AG10803 (cell line): ENCODE data around the gene CRKL.
"Not testable (repeated sequence)": the region's sequence is repeated elsewhere in the genome, so short reads cannot be mapped to it uniquely, and the experiment has no call there.

ENCODE experiments used
- DNase-seq: peaks from one replicate; pipeline ENCODE4 v3.0.0; 2010; ENCODE audit warnings: low read depth
- H3K4me3 ChIP-seq: 2 replicates; pipeline ENCODE4 v1.5.1; 2011; ENCODE audit warnings: mild to moderate bottlenecking, low read length, control low read depth
- TF ChIP-seq, protein P1 (sequence below): conservative IDR thresholded peaks from 2 replicates; pipeline ENCODE4 v1.5.1; 2011; ENCODE audit warnings: mild to moderate bottlenecking, low read length, control low read depth, inconsistent platforms

CRKL gene

DNA sequence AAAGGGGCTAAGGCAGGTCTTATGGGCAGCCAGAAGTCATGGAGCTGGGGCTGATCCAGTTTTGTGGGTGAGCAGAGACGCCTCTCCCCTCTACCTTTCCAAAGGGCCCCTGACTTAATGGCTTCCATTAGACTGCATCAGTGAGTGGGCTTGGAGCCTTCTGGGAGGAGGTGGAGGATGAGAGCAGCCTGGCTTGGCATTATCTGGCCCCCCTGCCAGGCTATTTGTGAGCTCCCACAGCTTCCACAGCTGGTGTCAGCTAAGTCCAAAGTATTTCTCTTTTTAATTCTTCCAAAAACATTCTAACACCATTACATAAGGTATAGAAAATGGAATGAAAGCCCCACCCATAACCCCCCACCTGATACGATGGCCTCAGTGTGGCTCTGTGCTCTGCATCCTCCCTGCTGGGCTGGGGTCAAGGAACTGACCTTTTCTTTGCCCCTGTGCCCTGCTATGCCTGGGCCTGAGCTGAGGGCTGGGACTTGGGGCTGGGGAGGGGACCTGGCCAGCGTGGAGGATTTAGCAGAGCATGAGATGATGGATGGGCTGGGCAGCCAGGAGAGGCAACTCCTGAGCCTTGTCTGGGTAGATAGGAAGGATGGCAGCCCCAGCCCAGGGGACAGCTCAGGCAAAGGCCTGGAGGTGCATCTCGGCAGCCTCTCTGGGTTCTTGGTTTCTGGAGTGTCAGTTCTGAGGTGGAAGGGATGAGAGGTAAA is 53.9 kb downstream of the CRKL start:
- no peak for DNase-seq
- no peak overlapping the region for H3K4me3 ChIP-seq
- TF ChIP-seq, protein P1, sequence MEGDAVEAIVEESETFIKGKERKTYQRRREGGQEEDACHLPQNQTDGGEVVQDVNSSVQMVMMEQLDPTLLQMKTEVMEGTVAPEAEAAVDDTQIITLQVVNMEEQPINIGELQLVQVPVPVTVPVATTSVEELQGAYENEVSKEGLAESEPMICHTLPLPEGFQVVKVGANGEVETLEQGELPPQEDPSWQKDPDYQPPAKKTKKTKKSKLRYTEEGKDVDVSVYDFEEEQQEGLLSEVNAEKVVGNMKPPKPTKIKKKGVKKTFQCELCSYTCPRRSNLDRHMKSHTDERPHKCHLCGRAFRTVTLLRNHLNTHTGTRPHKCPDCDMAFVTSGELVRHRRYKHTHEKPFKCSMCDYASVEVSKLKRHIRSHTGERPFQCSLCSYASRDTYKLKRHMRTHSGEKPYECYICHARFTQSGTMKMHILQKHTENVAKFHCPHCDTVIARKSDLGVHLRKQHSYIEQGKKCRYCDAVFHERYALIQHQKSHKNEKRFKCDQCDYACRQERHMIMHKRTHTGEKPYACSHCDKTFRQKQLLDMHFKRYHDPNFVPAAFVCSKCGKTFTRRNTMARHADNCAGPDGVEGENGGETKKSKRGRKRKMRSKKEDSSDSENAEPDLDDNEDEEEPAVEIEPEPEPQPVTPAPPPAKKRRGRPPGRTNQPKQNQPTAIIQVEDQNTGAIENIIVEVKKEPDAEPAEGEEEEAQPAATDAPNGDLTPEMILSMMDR, result no peak

DNA sequence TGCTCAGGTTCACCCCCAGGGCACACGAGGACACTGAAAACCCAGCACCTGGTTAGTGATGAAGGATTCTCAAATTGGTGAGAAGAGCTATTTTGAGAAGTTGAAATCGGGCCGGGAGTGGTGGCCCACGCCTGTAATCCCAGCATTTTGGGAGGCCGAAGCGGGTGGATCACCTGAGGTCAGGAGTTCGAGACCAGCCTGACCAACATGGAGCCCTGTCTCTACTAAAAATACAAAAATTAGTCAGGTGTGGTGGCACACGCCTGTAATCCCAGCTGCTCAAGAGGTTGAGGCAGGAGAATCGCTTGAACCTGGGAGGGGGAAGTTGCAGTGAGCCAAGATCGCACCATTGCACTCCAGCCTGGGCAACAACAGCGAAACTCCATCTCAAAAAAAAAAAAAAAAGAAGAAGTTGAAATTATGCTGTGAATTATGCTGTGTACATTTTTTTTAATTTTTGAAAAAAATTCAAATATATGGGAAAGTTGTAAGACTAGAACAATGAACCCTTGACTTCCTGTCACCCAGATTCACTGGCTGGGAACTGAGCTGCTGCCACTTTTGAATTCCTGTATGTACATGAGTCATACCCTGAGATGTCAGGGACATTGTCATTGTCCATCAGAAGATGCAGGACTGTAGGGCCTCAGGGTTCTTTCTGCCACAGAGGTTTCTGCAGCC is 54.9 kb downstream of the CRKL start:
- DNase-seq, H3K4me3 ChIP-seq: not testable (repeated sequence)

DNA sequence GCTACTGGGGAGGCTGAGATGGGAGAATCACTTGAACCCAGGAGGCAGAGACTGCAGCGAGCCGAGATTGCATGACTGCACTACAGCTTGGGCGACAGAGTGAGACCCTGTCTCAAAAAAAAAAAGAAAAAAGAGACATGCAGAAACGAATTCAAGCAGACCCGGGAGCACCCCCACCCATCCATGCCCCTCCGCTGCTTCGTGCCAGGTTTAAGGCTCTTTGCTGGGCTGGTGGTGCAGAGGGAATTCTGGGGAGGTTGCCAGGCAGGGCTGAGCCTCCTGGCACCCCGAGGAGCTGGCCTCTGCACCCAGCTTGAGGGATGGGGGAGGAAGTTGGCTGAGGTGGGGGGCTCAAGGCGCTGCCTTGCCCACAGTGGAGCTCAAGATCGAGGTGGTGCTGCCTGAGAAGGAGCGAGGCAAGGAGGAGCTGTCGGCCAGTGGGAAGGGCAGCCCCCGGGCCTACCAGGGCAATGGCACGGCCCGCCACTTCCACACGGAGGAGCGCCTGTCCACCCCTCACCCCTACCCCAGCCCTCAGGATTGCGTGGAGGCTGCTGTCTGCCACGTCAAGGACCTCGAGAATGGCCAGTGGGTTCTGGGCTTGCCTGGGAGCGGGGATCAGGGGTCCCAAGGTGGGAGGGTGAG is 55.8 kb downstream of the CRKL start:
- H3K4me3 ChIP-seq, result no peak overlapping the region
- TF ChIP-seq, protein P1, result no peak
- DNase-seq, result no peak

DNA sequence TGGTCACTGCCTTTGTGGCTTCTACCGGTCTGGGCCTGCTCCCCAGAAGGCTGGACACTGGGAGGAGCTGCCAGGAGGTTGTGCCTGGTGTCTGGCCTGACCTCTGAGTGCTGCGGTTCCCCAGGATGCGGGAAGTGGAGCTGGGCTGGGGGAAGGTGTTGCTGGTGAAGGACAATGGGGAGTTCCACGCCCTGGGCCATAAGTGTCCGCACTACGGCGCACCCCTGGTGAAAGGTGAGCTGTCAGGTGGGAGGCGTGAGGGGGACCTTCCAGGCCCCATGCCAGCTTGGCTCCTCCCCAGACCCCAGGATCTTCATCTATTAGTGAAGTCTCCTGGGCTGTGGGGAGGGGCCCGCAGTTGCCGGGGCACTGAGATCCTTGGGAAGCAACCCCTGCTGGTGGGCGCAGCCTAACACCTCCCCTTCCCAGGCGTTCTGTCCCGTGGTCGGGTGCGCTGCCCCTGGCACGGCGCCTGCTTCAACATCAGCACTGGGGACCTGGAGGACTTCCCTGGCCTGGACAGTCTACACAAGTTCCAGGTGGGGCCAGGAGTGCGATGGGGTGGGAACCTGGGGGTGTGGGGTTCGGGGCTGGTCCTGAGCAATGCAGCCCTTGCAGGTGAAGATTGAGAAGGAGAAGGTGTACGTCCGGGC is 56.6 kb downstream of the CRKL start:
- TF ChIP-seq, protein P1, result no peak
- DNase-seq, result no peak
- H3K4me3 ChIP-seq, result no peak overlapping the region

DNA sequence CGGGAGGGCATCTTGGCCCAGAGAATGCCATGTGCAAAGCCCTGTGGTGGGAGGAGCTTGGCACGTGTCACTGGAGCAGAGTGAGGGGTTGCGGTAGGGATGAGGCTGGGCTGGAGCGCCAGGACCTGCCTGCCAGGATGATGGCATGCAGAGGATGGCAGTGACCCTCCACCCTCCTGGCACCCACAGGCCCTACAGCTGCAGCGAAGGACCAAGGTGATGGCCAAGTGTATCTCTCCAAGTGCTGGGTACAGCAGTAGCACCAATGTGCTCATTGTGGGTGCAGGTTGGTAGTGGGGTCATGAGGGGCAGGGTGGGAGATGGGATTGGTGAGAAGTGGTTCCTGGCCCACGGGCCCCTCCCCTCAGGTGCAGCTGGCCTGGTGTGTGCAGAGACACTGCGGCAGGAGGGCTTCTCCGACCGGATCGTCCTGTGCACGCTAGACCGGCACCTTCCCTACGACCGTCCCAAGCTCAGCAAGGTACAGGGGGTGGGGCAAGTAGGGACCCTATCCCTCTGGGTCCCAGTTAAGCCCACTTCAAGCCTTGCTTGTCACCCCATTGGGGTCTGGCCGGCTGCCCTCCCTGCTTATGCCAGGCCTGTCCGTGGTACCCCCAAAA is 57.2 kb downstream of the CRKL start:
- no peak overlapping the region for H3K4me3 ChIP-seq
- no peak for DNase-seq
- TF ChIP-seq, protein P1, result no peak

DNA sequence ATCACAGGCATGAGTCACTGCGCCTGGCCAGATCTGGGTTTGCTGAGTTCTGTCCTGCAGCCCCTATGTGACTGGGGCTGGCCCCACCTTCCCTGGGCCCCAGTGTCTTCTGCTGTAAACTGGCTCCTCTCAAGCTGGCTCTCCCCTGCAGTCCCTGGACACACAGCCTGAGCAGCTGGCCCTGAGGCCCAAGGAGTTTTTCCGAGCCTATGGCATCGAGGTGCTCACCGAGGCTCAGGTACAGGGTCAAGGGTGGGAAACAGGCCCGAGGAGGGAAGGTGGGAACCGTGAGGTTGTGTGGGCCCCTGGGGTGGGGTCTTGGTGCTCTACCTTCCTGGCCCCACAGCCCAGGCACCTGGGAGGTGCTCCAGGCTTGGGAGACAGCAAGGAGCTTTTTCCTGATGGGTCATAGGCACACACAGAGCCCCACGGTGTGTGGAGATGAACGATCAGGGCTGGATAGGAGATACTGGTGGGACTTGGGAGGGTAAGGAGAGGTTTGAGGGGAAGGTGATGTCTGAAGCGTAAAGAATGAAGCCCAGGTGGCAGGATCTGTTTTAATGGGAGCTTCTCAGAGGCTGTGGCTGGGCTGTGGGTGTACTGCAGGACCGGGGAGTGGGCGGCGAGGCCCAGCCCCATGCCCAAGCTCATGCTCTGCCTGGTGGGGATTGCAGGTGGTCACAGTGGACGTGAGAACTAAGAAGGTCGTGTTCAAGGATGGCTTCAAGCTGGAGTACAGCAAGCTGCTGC is 58.5 kb downstream of the CRKL start:
- H3K4me3 ChIP-seq, result no peak overlapping the region
- DNase-seq, result no peak
- TF ChIP-seq, protein P1, result no peak
